ENCODE data around the gene FAM204A.

Gene FAM204A

GRCh38 chr10:118276727-118277126 is 65.4 kb downstream of the FAM204A start:
- no peak for DNase-seq

- no peak for DNase-seq
Observed at GRCh38 chr10:118276204-118276603, 65.9 kb downstream of the FAM204A start.

GRCh38 chr10:118273662-118274061 is 68.5 kb downstream of the FAM204A start:
- DNase-seq = no peak

GRCh38 chr10:118272767-118273166 is 69.4 kb downstream of the FAM204A start:
- no peak for DNase-seq

GRCh38 chr10:118272149-118272721 is 69.9 kb downstream of the FAM204A start:
- DNase-seq = peak; percentile 63

GRCh38 chr10:118271671-118272070 is 70.5 kb downstream of the FAM204A start:
- no peak for DNase-seq

- no peak for DNase-seq
Observed at GRCh38 chr10:118266098-118266748, 75.9 kb downstream of the FAM204A start.

GRCh38 chr10:118264838-118265470 is 77.2 kb downstream of the FAM204A start:
- DNase-seq = no peak

- no peak for DNase-seq
Observed at GRCh38 chr10:118264252-118264651, 77.9 kb downstream of the FAM204A start.

- DNase-seq = no peak
Observed at GRCh38 chr10:118262538-118262937, 79.6 kb downstream of the FAM204A start.

- peak; percentile 22 for DNase-seq
Observed at GRCh38 chr10:118259288-118259906, 82.7 kb downstream of the FAM204A start.

GRCh38 chr10:118258285-118258684 is 83.8 kb downstream of the FAM204A start:
- no peak for DNase-seq

- no peak for DNase-seq
Observed at GRCh38 chr10:118256825-118257570, 85.1 kb downstream of the FAM204A start.

GRCh38 chr10:118256209-118256608 is 85.9 kb downstream of the FAM204A start:
- DNase-seq = no peak

GRCh38 chr10:118255355-118255754 is 86.8 kb downstream of the FAM204A start:
- no peak for DNase-seq

GRCh38 chr10:118254654-118255053 is 87.5 kb downstream of the FAM204A start:
- DNase-seq = no peak

- DNase-seq = no peak
Observed at GRCh38 chr10:118253397-118253796, 88.7 kb downstream of the FAM204A start.

- no peak for DNase-seq
Observed at GRCh38 chr10:118251791-118252190, 90.3 kb downstream of the FAM204A start.

GRCh38 chr10:118249714-118250113 is 92.4 kb downstream of the FAM204A start:
- no peak for DNase-seq
